Esophagus (tissue), 2 donors: ENCODE measurements around the gene NDN. TPM values are rescaled to one million over a fixed set of nuclear protein-coding genes. Genes with fewer than 3 reads are reported as not detected.

ENCODE experiments used
- H3K27ac ChIP-seq, 2 donors: one replicate each; pipeline ENCODE4 v1.5.1; 2013; ENCODE audit warnings: low read depth in 2 of 2, mild to moderate bottlenecking in 2 of 2, inconsistent platforms in 1 of 2, low read length in 1 of 2, moderate library complexity in 1 of 2
- H3K27me3 ChIP-seq, 2 donors: one replicate each; pipeline ENCODE4 v1.6.1; 2013; ENCODE audit warnings: low read length in 2 of 2, control low read depth in 1 of 2, mild to moderate bottlenecking in 1 of 2; ENCODE audit not compliant: insufficient read depth in 2 of 2, control insufficient read depth in 1 of 2
- H3K36me3 ChIP-seq, 2 donors: one replicate each; pipeline ENCODE4 v1.6.1; 2013; ENCODE audit warnings: low read length in 1 of 2; ENCODE audit not compliant: control insufficient read depth in 2 of 2, insufficient read depth in 2 of 2
- H3K4me1 ChIP-seq, 2 donors: one replicate each; pipeline ENCODE4 v1.6.1; 2013; ENCODE audit warnings: low read length in 1 of 2; ENCODE audit not compliant: control insufficient read depth in 2 of 2, insufficient read depth in 2 of 2
- H3K4me3 ChIP-seq, 2 donors: one replicate each; pipeline ENCODE4 v1.5.1; 2013; ENCODE audit warnings: low read length in 2 of 2, mild to moderate bottlenecking in 2 of 2, low read depth in 1 of 2, moderate library complexity in 1 of 2
- H3K9me3 ChIP-seq, 2 donors: one replicate each; pipeline ENCODE4 v1.6.1; 2013; ENCODE audit warnings: mild to moderate bottlenecking in 2 of 2, low read depth in 1 of 2, low read length in 1 of 2, moderate library complexity in 1 of 2; ENCODE audit not compliant: control insufficient read depth in 2 of 2, insufficient read depth in 1 of 2
- WGBS, 2 donors: extraction: QIAGEN DNeasy Blood & Tissue Kit; methylation state at CpG; one replicate each; pipeline ENCODE4 v1.1.7; 2013; 5-methylcytosine and 5-hydroxymethylcytosine counted together
- polyA plus RNA-seq, 2 donors: library from polyadenylated mRNA; stranded (reverse); fragments of 200-250 nt; gene quantifications; one replicate each; pipeline ENCODE4 v1.2.3, GENCODE V29; 2013
- donor health status: healthy with polysubstance abuse.
- donor health status: Bipolar disorder and iron deficiency.

NDN gene
- polyA plus RNA-seq, 2 donors = 5.1 to 15.8 TPM

DNA sequence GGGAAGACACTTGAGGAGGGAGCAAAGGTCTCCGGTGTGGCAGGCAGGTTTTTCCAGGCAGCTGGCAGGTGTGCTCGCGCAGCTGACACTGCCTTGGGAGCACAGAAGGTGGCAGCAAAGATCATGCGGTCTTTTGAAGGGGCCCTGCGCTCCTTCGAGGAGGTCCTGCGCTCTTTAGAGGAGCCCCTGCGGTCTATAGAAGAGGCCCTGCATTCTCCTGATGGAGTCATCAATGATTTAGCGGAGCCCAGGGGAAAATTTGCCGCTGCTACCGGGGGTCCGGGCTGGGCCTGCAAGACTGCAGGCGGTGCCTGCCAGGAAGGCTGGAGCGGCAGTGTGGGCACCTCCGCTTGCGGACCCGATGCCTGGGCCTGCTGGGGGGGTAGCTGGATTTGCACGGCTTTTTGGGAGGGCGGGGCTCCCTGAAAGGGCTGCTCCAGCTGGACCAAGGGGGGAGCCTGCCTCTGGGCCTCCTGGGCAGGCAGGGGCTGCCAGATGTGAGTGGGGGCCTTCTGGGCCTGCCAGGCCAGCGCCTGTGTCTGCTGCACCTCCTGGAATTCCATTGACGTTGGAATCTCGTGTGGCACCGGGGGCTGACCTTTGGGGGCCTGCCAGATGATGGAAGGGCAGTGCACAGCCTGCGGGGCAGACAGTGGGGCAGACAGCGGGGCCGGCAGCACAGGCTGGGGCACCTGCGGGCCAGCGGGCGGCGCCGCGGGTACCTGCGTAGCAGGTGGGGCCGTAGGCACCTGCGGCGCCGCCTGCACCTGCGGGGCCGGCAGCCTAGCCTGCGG lies 41.5 kb downstream of the NDN start:
- no peaks in the 10 kb centered on the region for H3K36me3 ChIP-seq
- 86 to 91% methylated on average over 35 to 40 of the region's 40 CpGs for whole genome bisulfite sequencing, 2 donors
- no peak overlapping the region for H3K27ac ChIP-seq
- H3K4me3 ChIP-seq = no peak overlapping the region
- no peaks in the 10 kb centered on the region for H3K4me1 ChIP-seq
- H3K27me3 ChIP-seq = peaks cover 0 to 2% of the 10 kb centered on the region in 2 donors
- H3K9me3 ChIP-seq = peaks cover 0 to 7% of the 10 kb centered on the region in 2 donors

DNA sequence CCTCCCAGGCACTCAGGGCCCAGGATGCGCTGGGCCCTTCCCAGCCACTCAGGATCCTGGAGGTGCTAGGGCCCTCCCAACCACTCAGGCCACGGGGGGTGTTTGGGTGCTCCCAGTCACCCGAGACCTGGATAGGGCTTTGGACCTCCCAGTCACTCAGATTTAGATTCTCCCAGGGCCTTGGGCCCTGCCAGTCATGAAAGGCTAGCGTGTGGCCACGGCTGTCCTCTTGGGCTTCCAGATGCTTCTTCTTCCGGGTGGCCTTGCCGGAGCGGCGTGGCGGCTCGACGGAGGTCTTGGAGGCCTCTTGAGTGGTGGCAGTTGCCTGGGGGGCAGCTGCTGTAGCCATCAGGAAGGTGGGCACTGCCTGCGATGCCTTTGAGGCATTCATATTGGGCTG lies 42.3 kb downstream of the NDN start:
- peaks cover 0 to 7% of the 10 kb centered on the region in 2 donors for H3K9me3 ChIP-seq
- H3K36me3 ChIP-seq = no peaks in the 10 kb centered on the region
- no peaks in the 10 kb centered on the region for H3K27me3 ChIP-seq
- H3K27ac ChIP-seq = no peak overlapping the region
- WGBS, 2 donors = 85 to 90% methylated on average over 13 of the region's 13 CpGs
- H3K4me3 ChIP-seq = no peak overlapping the region
- no peaks in the 10 kb centered on the region for H3K4me1 ChIP-seq

DNA sequence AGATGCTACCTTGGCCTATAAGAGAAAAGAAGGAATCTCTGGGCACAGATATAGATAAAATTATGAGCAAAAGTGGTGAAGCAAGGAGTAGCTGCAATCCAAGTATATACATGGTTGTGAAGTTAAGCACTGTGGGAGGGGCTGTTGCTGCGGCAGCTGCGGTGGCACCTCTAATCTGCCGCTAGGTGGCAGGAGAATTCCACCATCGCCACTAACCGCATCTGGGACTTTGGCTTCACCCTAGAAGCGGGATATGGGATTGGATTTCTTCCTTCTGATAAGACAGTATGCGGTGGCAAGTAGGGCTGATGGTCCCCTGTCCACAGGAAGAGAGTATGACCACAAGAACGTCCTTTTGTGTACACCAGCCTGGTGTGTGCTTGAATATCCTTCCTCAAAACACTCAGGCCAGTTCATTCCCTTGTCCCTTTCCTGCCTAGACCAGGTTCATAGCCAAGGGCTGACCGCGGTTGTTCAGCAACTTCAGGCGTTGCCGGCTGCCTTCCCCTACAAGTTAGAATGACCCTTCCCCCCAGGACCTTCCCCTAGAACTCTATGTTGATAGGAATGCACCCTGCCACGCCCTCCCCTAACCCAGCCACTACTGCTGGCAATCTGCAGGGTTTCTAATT lies 44.6 kb downstream of the NDN start:
- no peak overlapping the region for H3K27ac ChIP-seq
- no peaks in the 10 kb centered on the region for H3K4me1 ChIP-seq
- no peaks in the 10 kb centered on the region for H3K27me3 ChIP-seq
- no peak overlapping the region for H3K4me3 ChIP-seq
- 17 to 20% methylated on average over 13 of the region's 13 CpGs for WGBS, 2 donors
- H3K36me3 ChIP-seq = no peaks in the 10 kb centered on the region
- H3K9me3 ChIP-seq = peaks cover 0 to 7% of the 10 kb centered on the region in 2 donors

Other genes starting within 250 kb of the NDN start
- gene GOLGA6L2, start 240.1 kb downstream of the NDN start, polyA plus RNA-seq = not detected
- gene MKRN3, start 121.6 kb downstream of the NDN start, polyA plus RNA-seq = 1 to 10 TPM; 1.5 to 1.9 TPM
- under 1 TPM; 0.01 to 0.02 TPM for gene MAGEL2, start 39.4 kb downstream of the NDN start, polyA plus RNA-seq